ENCODE results near the gene ATP10A. TPM values are rescaled to one million over a fixed set of nuclear protein-coding genes. Genes with fewer than 3 reads are reported as not detected.
"Not testable (repeated sequence)": the region's sequence is repeated elsewhere in the genome, so short reads cannot be mapped to it uniquely, and the experiment has no call there.

The ATP10A gene
- total RNA-seq, 1 donor from 2014 or later: 16.5 TPM

- not testable (repeated sequence) for DNase-seq (ENCODE audit: low read depth)
These were observed 7.1 kb downstream of the ATP10A start for GRCh38 chr15:25856059-25856458.

DNA sequence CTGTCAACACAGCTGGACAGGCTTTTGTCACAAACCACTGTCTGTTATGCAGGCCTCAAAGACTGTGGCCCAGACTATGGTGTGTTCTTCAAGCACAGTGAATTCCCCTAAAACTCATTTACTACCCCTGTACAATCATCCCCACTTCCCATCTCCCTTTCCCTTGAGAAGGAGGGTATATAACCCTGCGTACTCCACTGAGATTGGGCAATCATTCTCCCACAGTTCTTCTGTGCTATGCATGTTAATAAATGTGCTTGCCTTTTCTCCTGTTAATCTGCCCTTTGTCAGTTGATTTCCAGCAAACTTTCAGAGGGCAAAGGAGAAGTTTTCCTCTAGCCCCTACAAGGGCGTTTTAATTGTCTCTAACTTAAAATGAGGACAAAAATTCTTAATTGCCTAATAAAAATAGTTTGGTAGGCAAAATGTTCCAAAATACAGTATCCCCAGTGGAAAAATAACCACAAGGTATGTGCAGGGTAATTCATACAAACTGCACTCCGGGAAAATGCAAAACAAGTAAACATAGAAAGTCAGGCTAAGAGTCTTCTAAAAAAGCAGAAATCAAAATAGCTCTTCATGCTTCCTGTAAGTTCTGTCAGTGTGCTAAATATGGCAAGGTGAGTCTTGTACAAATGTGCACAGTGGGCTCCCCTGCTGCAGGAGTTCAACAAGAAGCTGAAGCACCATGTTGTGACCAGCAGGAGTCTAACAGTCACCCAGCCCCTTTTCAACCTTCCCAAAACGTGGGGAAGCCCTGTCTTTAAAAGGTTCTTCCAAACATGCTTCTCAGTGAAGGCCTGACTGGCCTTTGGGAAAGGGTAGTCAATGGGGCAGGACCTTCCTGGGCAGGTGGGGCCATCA, 10.2 kb downstream of the ATP10A start:
- DNase-seq (ENCODE audit: low read depth): no peak

DNA sequence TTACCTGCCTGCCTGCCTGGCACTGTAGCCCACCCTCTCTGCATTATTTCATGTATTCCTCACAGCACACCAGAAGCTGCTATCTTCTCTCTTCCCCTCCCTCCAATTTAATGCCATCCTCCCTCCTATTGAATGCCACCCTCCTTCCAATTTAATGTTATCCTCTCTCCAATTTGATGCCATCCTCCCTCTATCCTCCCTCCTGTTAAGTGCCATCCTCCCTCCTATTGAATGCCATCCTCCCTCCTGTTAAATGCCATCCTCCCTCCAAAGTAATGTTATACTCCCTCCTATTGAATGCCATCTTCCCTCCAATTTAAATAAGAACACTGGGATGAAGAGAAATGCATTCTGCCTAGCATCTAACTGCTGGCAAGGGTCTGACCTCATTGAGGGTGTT, 11.1 kb downstream of the ATP10A start:
- no peak for DNase-seq (ENCODE audit: low read depth)

DNA sequence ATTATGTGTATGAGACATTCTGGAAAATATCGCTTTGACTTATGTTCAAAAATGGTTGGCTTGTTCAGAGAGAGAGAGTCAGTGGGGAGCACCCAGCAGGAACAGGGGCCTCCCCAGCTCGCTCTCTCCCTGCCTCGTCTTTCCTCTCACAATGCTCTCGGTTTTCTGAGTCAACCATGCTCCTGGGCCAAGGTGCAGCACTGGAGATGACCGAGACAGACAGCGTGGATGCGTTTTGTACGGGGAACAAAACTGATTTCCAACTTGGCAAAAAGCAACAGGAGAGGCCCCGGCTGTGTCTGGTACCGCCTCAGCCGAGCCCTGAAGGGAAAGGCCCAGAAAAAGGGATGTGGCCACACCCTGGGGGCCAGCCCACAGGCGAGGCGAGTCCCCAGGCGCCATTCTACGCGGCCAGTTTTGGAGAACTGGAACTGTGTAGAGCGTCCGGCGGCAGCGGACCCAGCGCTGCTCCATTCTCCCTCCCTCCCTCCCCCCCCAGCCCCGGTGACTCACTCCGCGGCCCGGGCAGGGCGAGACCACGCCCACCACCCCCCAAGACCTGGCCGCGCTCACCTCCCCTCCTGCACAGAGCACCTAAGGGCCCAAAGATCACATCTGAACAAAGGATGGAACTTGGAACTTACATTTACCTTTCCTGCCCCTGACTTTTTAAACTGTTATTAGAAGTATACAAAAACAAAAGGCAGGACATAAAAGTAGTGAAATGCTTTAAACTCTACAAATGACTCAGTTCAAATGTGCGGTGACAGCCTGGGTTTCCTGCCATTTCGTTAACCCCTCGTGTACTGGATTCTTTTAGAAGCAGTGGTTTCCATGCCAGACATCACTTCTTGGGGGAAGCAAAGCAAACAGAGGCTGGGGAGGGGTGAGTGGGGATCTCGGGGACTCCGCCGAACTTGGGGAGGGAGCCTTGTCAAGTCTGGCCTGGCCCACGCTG, 12.7 kb downstream of the ATP10A start:
- DNase-seq (ENCODE audit: low read depth): peak; percentile 50

DNA sequence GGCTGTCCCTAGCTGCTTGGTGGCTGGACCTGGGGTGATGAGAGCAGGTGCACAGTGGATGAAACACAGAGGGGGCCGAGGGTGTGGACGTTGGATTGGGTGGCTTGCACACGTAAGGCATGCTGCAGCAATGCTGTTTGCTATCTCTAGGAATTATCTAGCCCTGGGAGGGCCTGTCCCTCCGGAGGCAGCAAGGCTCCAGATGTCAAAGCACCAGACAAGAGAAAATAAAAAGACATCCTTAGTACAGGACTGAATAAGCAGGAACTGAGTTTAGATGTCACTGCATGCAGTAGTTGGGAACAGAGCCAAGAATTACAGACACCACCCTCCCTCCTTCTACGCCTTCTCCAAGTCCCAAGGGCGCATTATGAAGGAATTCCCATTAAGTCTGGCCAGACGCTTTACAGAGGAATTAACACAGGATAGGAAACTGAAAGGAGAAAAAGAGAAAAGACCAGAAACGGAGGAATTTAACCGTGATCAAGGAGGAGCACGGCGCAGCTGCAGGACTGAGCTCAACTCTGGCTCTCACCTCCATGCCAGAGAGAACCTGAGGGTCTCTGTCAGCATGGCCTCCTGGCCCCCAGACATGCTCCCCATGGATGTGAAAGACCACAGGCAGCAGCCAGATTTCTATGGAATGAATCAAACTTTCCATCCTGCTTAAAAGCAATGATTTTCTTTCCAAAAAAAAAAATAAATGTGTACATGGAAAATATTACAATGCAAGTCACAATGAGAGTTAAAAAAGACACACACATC, 13.8 kb downstream of the ATP10A start:
- peak; percentile 76 for DNase-seq (ENCODE audit: low read depth)

DNA sequence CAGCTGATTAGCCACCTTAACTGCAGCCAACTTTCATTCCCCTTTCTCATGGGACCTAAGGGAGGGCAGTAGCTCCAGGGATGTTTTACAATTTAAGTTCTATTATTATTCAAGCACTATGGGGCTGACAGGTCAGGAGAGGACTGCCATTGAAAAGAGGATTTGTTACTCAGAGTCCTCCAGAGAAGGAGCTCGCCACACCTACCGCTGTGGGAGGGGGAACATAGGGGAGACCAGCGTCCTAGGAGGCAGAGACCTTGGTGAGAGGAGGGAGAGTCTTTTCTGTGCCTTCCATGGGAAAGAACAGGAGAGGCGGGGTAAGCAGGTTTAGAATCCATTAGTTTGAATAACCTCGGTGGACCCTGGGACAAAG, 14.4 kb downstream of the ATP10A start:
- DNase-seq (ENCODE audit: low read depth): no peak

GRCh38 chr15:25848325-25848724, 14.8 kb downstream of the ATP10A start:
- DNase-seq (ENCODE audit: low read depth): no peak

GRCh38 chr15:25847051-25847450, 16.1 kb downstream of the ATP10A start:
- DNase-seq (ENCODE audit: low read depth): no peak

DNA sequence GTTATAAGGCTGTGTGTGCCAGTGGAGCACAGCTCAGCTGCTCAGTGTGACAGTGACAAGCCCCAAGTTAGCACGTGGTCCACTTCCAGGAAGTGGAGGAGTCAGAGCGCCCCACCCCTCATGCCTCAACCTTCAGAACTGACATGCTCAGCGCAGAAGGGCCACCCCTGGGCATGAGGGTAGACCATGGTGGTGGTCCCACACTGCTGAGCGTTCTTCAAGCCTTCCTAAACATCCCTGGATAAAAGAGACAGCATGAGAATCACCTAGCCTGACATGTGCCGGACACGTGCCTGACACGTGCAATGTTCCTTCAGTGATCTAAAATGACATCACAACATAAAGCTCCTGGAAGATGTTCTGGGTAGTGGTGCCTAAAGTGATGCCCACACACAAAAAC, 16.8 kb downstream of the ATP10A start:
- DNase-seq (ENCODE audit: low read depth): no peak

DNA sequence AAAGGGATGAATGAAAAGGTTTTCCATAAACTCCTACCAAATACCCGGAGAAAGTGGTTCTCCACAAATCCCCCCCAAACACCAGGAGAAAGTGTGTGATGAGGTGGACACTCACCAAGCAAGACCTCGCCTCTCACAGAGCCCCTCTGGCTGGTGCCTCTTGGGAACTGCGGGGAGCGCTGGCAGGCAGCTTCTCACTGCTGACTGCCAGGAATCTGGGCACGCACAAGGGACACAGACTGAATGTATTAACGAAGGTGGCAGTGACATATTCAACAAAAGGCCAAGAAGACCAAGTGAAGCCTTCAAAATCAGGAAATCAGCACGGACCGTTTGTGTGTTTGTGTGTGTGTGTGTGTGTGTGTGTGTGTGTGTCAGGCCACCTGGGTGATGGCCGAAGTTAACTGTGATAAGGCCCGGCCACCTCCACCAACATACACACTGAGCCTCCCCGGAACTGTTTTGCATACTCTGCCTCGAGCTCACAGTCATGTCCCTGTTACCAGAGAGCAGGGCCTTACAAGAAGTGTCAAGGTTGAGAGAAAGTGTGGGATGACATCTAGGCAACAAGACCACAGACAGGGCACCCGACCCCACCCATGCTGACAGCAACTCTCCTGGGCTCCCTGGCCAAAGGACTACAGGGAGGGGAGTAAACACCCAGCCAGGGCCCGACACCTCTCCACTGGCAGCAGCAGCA, 18.0 kb downstream of the ATP10A start:
- DNase-seq (ENCODE audit: low read depth): no peak

DNA sequence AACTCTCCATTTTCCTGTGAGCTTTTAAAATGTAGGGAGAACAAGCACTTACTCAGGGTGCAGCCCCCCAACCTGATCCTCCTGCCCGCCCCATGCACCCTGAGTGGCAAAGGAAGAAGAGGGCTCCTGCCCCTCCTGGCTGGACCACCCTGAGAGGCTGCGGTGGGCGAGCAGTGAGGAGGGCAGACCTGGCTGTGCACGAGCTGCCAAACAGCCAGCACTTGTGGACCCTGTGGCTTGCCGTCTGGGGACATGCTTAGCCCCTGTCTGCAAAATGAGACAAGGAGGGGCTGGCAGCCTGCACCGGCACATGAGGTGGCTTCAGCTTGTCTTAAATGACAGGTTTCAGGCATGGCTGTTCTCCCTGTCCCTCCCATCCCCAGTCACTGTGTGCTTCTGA, 18.6 kb downstream of the ATP10A start:
- no peak for DNase-seq (ENCODE audit: low read depth)

- DNase-seq (ENCODE audit: low read depth): no peak
These were observed 19.1 kb downstream of the ATP10A start for GRCh38 chr15:25844076-25844475.

DNA sequence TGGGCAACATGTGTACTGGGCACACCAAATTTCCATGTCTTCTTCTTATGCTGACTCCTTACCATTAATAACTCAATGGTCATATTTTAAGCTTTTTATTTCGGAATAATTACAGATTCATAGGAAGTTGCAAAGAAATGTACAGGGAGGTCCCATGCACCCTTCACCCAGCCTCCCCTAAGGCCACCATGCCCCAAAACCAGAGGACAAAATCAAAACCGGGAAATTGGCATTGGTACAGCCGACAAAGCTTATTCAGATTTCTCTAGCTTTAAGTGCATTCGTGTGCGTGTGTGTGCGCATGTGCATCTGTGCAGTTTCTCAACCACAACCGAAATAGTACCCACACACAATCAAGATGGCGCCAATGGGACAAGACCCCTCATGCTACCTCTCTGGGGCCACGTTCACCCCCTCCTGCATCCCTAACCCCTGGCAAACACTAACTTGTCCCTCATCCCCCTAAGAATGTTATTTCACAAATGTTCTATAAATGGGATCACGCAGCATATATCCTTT, 23.4 kb downstream of the ATP10A start:
- no peak for DNase-seq (ENCODE audit: low read depth)

DNA sequence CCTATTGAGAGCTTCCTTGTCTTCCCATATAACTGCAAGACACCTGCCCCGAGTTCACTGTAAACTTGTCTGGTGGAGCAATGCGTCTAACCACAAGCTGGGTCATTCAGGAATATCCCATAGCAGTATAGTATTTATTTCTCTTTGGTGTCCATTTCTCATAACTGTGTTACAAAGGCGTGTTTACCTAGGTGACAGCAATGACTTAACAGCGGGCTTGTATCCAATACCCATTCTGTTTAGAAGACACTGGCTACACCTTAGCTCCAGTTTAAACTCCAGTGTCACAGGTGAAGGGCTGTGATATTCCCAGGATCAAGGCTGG, 24.3 kb downstream of the ATP10A start:
- no peak for DNase-seq (ENCODE audit: low read depth)

DNA sequence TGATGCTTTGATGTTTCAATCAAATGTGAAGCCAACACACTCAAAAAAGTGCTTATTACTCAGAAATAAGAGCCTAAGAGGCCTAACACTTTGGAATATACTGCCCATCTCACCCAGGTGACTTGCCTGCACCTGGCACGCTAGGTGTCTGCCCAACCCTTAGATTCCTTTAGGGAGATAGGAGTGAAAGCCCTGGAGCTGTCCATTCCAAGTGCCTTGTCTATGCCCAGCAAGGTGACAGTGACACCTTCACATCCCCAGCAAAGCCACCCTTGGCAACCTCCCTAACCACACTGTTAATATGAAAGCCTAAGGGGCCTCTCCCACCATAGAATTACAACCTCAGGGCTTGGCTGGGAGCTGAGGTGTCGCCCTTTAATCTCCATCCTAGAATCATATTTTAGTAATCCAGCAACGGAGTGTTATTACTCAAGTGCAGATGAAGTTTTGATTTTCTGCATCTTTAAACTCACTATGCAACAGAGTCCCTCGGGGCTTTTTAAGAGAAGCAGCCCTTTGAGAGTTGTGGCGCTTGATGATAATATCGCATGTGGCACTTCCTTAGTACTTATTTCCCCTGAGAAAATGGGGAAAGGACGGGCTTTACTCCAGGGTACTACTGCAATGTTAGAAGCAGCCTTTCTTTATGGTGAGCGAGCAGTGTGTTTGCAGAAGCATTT, 24.8 kb downstream of the ATP10A start:
- DNase-seq (ENCODE audit: low read depth): no peak

GRCh38 chr15:25832158-25832557, 31.0 kb downstream of the ATP10A start:
- no peak for DNase-seq (ENCODE audit: low read depth)

DNA sequence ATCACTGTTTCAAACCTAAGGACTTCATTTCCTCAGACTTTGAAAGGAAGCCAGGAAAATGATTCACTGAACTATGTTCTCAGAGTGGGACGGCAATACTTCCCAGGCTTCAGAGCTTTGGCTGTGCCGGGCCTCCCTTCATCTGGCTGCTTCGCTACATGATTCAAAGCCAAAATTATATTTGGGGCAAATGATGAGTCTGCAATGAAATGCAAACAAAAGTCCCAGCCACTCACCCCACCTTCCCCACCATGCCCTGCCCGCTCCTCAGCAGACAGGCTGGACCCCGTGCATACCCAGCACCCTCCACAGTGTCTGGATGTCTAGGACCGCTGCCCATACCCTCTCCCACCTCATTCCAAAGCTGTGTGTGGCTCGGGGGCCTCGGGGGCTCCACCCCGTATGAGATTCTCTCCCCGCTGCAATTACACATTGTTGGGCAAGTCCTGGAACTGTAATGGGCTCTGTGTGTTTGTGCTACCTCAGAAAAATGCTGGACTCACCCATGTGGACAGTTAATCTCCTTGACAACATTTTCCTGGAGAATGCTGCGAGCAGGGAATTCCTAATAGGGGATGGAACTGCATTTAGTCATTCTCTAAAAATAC, 32.2 kb downstream of the ATP10A start:
- peak; percentile 73 for DNase-seq (ENCODE audit: low read depth)

DNA sequence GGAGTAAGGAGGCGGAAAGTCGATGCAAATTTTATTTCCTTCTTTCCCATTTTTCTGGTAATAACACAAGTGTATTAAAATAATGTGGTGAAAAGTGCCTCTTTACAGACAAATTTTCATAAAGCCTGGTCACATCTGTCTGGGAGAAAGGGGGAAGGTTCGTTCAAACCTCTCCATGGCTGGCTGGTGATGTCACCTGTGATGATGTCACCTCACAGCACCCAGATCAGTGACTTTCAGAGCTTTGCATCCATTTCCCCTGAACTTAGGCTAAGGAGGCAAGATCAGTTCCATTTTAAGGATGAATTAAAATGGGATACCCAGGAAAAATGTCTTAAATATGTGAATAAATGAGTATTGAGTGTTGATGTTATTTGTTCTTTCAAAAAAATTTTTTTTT, 34.1 kb downstream of the ATP10A start:
- DNase-seq (ENCODE audit: low read depth): no peak

DNA sequence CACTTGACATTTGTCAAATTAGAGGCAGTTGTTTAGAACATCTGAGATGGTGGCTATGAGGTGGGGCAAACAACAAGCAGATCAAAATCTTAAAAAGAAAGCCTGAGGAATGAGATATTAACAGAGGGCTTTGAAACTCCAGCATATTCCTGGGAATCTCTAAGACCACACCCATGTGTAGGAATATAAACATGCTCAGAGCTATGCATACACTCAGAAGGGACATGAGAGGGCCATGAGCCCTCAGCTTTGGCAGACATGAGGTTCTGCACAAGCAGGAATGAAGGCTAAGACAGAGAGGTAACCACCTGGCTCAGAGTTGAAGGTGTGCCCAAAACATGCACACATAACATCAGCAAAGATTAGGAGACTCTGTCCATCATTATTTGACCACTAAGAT, 37.9 kb downstream of the ATP10A start:
- no peak for DNase-seq (ENCODE audit: low read depth)

DNA sequence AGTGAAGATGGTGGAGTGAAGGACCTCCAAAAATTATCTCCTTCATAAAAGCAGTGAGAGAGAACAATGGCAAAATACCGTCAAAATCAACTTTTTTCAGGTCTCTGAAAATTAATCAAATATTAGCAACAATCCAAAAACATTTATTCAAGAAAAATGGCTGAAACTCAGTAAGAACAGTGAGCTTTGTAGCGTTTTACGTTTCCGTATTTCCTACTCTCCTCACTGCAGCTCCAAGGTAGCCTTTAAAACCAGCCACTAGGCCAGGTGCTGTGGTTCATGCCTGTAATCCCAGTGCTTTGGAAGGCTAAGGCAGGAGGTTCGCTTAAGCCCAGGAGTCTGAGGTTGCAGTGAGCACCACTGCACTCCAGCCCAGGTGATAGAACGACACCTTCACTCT, 38.5 kb downstream of the ATP10A start:
- no peak for DNase-seq (ENCODE audit: low read depth)

Data from renal cortical epithelial cell (primary cell).